OCI-LY3 (cell line): ENCODE measurements around the gene PSMA7.

Experiments
- H2AFZ ChIP-seq: fragments of 200-600, 300-600 bp; shearing (Covaris generic); 2 replicates; pipeline ENCODE4 v1.6.0; 2014; ENCODE audit warnings: antibody characterized with exemption, low read depth, low read length
- H3K27ac ChIP-seq: fragments of 200-600, 300-600 bp; sonication (generic); 2 replicates; pipeline ENCODE4 v1.5.1; 2014; ENCODE audit warnings: mild to moderate bottlenecking, low read length, moderate library complexity, mixed read lengths
- H3K27me3 ChIP-seq: fragments of 200-600, 300-600 bp; sonication (generic); 2 replicates; pipeline ENCODE4 v1.6.1; 2014; ENCODE audit warnings: low read depth, low read length, mixed read lengths
- H3K36me3 ChIP-seq: fragments of 200-600, 300-600 bp; sonication (generic); replicated peaks from 2 replicates; pipeline ENCODE3; 2014; ENCODE audit warnings: low read depth, low read length, mixed read lengths
- H3K4me1 ChIP-seq: fragments of 300-600, 200-600 bp; sonication (generic); 2 replicates; pipeline ENCODE4 v1.6.1; 2014; ENCODE audit warnings: low read length, mixed read lengths
- H3K4me2 ChIP-seq: fragments of 200-600, 300-600 bp; sonication (generic); 2 replicates; pipeline ENCODE4 v1.6.1; 2014; ENCODE audit warnings: low read length, mixed read lengths
- H3K4me3 ChIP-seq: fragments of 300-600, 200-600 bp; sonication (generic); 2 replicates; pipeline ENCODE4 v1.5.1; 2014; ENCODE audit warnings: antibody characterized with exemption, mild to moderate bottlenecking, low read length, moderate library complexity
- H3K79me2 ChIP-seq: fragments of 300-600, 200-600 bp; shearing (Covaris generic); 2 replicates; pipeline ENCODE4 v1.6.1; 2014; ENCODE audit warnings: mild to moderate bottlenecking, low read length, mixed read lengths
- H3K9ac ChIP-seq: fragments of 300-600, 200-600 bp; shearing (Covaris generic); 2 replicates; pipeline ENCODE4 v1.6.0; 2014; ENCODE audit warnings: mild to moderate bottlenecking, low read length, moderate library complexity
- H3K9me3 ChIP-seq: fragments of 200-600, 300-600 bp; shearing (Covaris generic); 2 replicates; pipeline ENCODE4 v1.6.1; 2014; ENCODE audit warnings: low read length, mixed read lengths; ENCODE audit not compliant: insufficient read depth
- H4K20me1 ChIP-seq: fragments of 200-600, 300-600 bp; sonication (generic); 2 replicates; pipeline ENCODE4 v1.6.1; 2016; ENCODE audit warnings: low read length, mixed read lengths; ENCODE audit not compliant: insufficient read depth
- EZH2phosphoT487 ChIP-seq: fragments of 200-600 bp; shearing (Covaris generic); IDR thresholded peaks from 2 replicates; pipeline ENCODE4 v1.6.1; 2018; ENCODE audit warnings: antibody characterized with exemption, mixed run types, low read depth
- TF ChIP-seq, protein P1 (sequence below): fragments of 200-600, 300-600 bp; sonication (generic); IDR thresholded peaks from 2 replicates; pipeline ENCODE4 v1.5.1; 2014; ENCODE audit warnings: antibody characterized with exemption, low read length, low read depth

Gene PSMA7

DNA sequence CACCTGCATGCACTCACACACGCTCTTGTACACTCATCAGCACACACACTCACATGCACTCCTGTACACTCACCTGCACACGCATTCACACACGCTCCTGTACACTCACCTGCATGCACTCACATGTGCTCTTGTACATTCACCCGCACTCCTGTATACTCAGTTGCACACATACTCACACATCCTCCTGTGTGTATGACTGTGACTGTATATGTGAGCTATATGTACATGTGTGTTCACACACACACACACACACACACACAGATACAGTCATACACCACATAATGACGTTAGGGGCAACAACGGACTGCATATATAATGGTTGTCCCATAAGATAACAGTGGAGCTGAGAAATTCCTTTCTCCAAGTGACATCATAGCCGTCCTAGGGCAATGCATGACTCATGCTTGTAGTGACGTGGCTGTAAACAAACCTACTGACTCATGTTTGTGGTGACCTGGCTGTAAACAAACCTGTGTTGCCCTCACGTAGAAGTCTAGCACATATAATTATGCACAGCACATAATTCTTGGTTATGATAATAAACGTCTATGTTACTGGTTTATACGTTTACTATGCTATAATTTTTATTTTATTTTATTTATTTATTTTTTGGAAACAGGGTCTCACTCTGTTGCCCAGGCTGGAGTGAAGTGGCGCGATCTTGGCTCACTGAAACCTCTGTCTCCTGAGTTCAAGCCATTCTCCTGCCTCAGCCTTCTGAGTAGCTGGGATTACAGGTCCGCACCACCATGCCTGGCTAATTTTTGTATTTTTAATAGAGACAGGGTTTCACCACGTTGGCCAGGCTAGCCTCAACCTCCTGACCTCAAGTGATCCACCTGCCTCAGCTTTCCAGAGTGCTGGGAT, 54.7 kb downstream of the PSMA7 start:
- Histone ChIP-seq H3K4me2 (no peak overlapping the region), H3K79me2 (no peaks in the 10 kb centered on the region), H3K27me3 (peaks cover 4% of the 10 kb centered on the region; the same call in 1 of the 2 replicates), H3K36me3 (no peaks in the 10 kb centered on the region), H2AFZ (no peak overlapping the region), H3K4me1 (no peaks in the 10 kb centered on the region), H4K20me1 (no peaks in the 10 kb centered on the region), H3K4me3 (no peak overlapping the region), H3K27ac (no peak overlapping the region), H3K9me3 (no peaks in the 10 kb centered on the region), H3K9ac (no peak overlapping the region)
- TF ChIP-seq, protein P1, sequence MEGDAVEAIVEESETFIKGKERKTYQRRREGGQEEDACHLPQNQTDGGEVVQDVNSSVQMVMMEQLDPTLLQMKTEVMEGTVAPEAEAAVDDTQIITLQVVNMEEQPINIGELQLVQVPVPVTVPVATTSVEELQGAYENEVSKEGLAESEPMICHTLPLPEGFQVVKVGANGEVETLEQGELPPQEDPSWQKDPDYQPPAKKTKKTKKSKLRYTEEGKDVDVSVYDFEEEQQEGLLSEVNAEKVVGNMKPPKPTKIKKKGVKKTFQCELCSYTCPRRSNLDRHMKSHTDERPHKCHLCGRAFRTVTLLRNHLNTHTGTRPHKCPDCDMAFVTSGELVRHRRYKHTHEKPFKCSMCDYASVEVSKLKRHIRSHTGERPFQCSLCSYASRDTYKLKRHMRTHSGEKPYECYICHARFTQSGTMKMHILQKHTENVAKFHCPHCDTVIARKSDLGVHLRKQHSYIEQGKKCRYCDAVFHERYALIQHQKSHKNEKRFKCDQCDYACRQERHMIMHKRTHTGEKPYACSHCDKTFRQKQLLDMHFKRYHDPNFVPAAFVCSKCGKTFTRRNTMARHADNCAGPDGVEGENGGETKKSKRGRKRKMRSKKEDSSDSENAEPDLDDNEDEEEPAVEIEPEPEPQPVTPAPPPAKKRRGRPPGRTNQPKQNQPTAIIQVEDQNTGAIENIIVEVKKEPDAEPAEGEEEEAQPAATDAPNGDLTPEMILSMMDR: no peak
- no peak for TF ChIP-seq EZH2phosphoT487

DNA sequence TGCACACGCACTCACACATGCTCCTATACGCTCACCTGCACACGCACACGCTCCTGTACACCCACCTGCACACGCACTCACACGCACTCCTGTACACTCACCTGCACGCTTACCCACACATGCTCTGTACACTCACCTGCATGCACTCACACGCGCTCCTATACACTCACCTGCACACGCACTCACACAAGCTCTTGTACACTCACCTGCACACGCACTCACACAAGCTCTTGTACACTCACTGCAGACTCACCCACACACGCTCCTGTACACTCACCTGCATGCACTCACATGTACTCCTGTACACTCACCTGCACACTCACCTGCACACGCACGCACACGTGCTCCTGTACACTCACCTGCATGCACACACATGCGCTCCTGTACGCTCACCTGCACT, 55.6 kb downstream of the PSMA7 start:
- TF ChIP-seq EZH2phosphoT487: no peak
- TF ChIP-seq, protein P1: no peak
- Histone ChIP-seq H3K79me2 (no peaks in the 10 kb centered on the region), H3K9me3 (no peaks in the 10 kb centered on the region), H2AFZ (no peak overlapping the region), H3K9ac (no peak overlapping the region), H4K20me1 (no peaks in the 10 kb centered on the region), H3K36me3 (no peaks in the 10 kb centered on the region), H3K4me2 (no peak overlapping the region), H3K4me1 (no peaks in the 10 kb centered on the region), H3K4me3 (no peak overlapping the region), H3K27me3 (peaks cover 4% of the 10 kb centered on the region; the same call in 1 of the 2 replicates), H3K27ac (no peak overlapping the region)

DNA sequence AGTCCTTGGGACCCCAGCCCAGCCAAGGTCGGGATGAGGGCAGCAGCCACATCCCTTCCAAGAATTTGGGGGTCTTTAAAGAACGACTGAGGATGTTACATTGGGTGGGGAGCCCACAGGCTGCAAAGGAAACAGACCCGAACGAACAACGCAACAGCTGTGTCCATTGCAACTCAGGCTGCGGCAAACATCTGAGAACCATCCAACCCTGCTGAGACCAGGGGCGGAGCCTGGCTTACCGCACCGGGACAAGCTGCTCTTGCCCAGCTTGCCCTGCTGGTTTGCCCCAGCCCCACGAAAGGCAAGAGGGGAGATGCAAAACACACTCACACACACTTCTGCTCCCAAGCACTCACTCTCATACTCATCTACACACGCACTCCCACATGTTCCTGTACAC, 56.0 kb downstream of the PSMA7 start:
- TF ChIP-seq EZH2phosphoT487: no peak
- TF ChIP-seq, protein P1: no peak
- no peaks in the 10 kb centered on the region for H4K20me1 ChIP-seq
- H3K9ac ChIP-seq: no peak overlapping the region
- H3K36me3 ChIP-seq: no peaks in the 10 kb centered on the region
- H3K4me3 ChIP-seq: no peak overlapping the region
- H3K79me2 ChIP-seq: no peaks in the 10 kb centered on the region
- H3K4me1 ChIP-seq: no peaks in the 10 kb centered on the region
- no peak overlapping the region for H3K4me2 ChIP-seq
- no peaks in the 10 kb centered on the region for H3K9me3 ChIP-seq
- no peak overlapping the region for H3K27ac ChIP-seq
- no peak overlapping the region for H2AFZ ChIP-seq
- H3K27me3 ChIP-seq: peaks cover 4% of the 10 kb centered on the region; the same call in 1 of the 2 replicates
